Measurements from ENCODE around the gene UGT1A10. TPM values are rescaled to one million over a fixed set of nuclear protein-coding genes. Genes with fewer than 3 reads are reported as not detected.
"Not testable (repeated sequence)": the region's sequence is repeated elsewhere in the genome, so short reads cannot be mapped to it uniquely, and the experiment has no call there.

Gene UGT1A10
- total RNA-seq, 2 donors from 2014 or later = 0.52 to 0.99 TPM

DNA sequence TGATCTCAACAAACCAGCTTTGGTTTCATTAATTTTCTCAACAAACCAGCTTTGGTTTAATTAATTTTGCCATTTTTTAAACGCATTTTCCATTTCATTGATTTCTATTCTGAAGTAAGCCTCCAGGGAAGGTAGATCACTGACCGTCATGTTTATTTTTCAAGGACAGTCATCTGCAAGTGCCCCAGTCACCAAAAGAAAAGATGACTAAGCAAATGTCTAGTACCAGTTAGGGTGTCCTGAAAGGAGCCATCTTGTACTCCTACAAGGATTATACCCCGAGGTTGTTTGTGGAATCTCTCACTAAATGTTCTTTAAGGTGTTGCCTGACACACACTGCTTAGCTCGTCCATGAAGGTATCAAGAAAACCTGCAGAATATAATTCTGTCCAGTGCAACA lies 25.0 kb upstream of the UGT1A10 start:
- no peaks in the 10 kb centered on the region for H3K27me3 ChIP-seq
- ATAC-seq (no peak), DNase-seq (no peak)
- H3K27ac ChIP-seq = no peak overlapping the region
- 42 to 53% methylated on average over 4 of the region's 4 CpGs for WGBS, 2 donors
- TF ChIP-seq, protein P1, sequence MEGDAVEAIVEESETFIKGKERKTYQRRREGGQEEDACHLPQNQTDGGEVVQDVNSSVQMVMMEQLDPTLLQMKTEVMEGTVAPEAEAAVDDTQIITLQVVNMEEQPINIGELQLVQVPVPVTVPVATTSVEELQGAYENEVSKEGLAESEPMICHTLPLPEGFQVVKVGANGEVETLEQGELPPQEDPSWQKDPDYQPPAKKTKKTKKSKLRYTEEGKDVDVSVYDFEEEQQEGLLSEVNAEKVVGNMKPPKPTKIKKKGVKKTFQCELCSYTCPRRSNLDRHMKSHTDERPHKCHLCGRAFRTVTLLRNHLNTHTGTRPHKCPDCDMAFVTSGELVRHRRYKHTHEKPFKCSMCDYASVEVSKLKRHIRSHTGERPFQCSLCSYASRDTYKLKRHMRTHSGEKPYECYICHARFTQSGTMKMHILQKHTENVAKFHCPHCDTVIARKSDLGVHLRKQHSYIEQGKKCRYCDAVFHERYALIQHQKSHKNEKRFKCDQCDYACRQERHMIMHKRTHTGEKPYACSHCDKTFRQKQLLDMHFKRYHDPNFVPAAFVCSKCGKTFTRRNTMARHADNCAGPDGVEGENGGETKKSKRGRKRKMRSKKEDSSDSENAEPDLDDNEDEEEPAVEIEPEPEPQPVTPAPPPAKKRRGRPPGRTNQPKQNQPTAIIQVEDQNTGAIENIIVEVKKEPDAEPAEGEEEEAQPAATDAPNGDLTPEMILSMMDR (IDR thresholded peaks at IDR 0.05) = no peak
- no peak for TF ChIP-seq POLR2A (IDR thresholded peaks at IDR 0.05)
- H3K4me3 ChIP-seq = no peak overlapping the region
- H3K4me1 ChIP-seq = no peaks in the 10 kb centered on the region
- no peaks in the 10 kb centered on the region for H3K36me3 ChIP-seq (replicated peaks in 1 of 2; ENCODE audit: insufficient read depth in 1 of 2, low read depth in 2 of 2)
- intact Hi-C loops (cut with DNase I) = no loop called here
- peaks cover 0 to 6% (median 0%) of the 10 kb centered on the region in 3 donors for H3K9me3 ChIP-seq

DNA sequence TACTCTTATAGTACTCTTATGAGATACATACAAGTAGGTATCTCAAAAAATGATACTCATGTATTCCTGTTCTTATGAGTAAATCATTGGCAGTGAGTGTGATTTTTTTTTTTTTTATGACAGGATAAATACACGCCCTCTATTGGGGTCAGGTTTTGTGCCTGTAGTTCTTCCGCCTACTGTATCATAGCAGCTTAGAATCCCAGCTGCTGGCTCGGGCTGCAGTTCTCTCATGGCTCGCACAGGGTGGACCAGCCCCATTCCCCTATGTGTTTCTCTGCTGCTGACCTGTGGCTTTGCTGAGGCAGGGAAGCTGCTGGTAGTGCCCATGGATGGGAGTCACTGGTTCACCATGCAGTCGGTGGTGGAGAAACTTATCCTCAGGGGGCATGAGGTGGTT lies 18.8 kb upstream of the UGT1A10 start, which contains the start of gene UGT1A8:
UGT1A8 (plus strand) TSS at position 158 of the 400 bp plus-strand sequence; CDS start at position 233, 75 bp downstream.
- H3K27ac ChIP-seq; H3K4me3 ChIP-seq; ATAC-seq; H3K4me1 ChIP-seq; H3K27me3 ChIP-seq; H3K9me3 ChIP-seq; intact Hi-C loops (cut with DNase I); DNase-seq; H3K36me3 ChIP-seq (replicated peaks in 1 of 2; ENCODE audit: insufficient read depth in 1 of 2, low read depth in 2 of 2): not testable (repeated sequence)
- WGBS, 2 donors = 45 to 47% methylated on average over 5 of the region's 5 CpGs

DNA sequence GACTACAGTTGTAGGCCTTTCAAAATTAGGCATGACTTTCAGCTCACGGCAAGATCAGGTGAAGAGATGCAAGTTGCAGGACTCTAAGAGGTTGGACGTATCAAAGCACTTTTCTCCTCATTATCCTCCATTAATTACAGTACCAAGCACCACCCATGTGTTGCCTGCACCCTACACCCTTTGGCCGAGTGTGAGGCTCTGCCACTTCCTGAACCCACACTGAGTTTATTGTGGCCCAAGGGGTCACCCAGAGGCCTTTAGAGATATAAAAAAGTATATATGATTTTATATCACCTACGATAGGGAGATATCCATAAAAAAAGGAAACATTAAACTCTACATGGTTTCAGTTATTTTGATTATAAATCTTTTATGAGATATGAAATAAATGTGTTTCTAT lies 16.0 kb upstream of the UGT1A10 start:
- Histone ChIP-seq H3K36me3 (replicated peaks in 1 of 2; ENCODE audit: insufficient read depth in 1 of 2, low read depth in 2 of 2) (no peaks in the 10 kb centered on the region), H3K4me1 (no peaks in the 10 kb centered on the region), H3K9me3 (no peaks in the 10 kb centered on the region), H3K27ac (no peak overlapping the region), H3K27me3 (no peaks in the 10 kb centered on the region), H3K4me3 (no peak overlapping the region)
- ATAC-seq (no peak), DNase-seq (no peak)
- 56 to 63% methylated on average over 4 of the region's 4 CpGs for WGBS, 2 donors
- TF ChIP-seq, protein P1 (IDR thresholded peaks at IDR 0.05) = no peak
- no peak for TF ChIP-seq POLR2A (IDR thresholded peaks at IDR 0.05)
- intact Hi-C loops (cut with DNase I) = no loop called here

DNA sequence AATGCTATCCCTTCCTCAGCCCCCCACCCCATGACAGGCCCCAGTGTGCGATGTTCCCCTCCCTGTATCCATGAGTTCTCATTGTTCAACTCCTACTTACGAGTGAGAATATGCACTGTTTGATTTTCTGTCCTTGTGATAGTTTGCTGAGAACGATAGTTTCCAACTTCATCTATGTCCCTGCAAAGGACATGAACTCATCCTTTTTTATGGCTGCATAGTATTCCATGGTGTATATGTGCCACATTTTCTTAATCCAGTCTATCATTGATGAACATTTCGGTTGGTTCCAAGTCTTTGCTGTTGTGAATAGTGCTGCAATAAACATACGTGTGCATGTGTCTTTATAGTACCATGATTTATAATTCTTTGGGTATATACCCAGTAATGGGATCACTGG lies 14.4 kb upstream of the UGT1A10 start:
- ATAC-seq; H3K4me1 ChIP-seq; H3K27me3 ChIP-seq; H3K4me3 ChIP-seq; intact Hi-C loops (cut with DNase I); H3K9me3 ChIP-seq; H3K27ac ChIP-seq; DNase-seq; H3K36me3 ChIP-seq (replicated peaks in 1 of 2; ENCODE audit: insufficient read depth in 1 of 2, low read depth in 2 of 2): not testable (repeated sequence)
- 66 to 70% methylated on average over 5 of the region's 5 CpGs for WGBS, 2 donors

DNA sequence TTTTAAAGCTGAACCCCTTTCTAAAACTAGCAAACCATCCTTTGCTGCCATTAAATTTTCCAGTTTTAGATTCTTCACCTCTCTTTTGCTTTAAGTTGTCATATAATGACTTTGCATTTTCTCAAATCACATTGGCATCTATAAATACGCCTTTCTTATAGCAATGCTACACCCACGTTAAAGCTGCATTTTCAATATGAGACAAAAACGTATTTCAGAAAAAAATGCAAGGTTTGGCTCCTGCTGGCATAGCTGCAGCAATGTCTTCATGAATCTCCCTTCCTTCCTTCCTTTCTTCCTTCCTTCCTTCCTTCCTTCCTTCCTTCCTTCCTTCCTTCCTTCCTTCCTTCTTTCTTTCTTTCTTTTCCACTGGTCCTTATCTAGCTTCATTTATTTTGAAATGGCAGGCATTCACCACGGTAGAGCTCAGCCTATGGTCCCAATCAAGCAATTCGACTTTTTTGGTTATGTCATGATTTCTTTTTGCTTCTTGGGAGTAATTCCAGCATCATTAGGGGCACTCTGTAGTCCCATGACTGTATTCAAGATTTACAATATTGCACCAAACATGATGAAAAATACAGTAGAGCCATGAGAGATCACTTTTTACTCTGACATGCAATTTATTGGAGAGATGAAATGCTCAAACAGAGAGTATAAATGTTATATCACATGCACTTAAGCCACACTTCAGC lies 8.8 kb upstream of the UGT1A10 start:
- DNase-seq = no peak
- Histone ChIP-seq H3K27ac (no peak overlapping the region), H3K36me3 (replicated peaks in 1 of 2; ENCODE audit: insufficient read depth in 1 of 2, low read depth in 2 of 2) (no peaks in the 10 kb centered on the region), H3K4me3 (no peak overlapping the region), H3K4me1 (no peaks in the 10 kb centered on the region), H3K9me3 (no peaks in the 10 kb centered on the region), H3K27me3 (no peaks in the 10 kb centered on the region)
- intact Hi-C loops (cut with DNase I) = no loop called here
- ATAC-seq = no peak
- WGBS, 2 donors = 42 to 49% methylated on average over 5 of the region's 5 CpGs
- no peak for TF ChIP-seq POLR2A (IDR thresholded peaks at IDR 0.05)
- TF ChIP-seq, protein P1 (IDR thresholded peaks at IDR 0.05) = no peak

DNA sequence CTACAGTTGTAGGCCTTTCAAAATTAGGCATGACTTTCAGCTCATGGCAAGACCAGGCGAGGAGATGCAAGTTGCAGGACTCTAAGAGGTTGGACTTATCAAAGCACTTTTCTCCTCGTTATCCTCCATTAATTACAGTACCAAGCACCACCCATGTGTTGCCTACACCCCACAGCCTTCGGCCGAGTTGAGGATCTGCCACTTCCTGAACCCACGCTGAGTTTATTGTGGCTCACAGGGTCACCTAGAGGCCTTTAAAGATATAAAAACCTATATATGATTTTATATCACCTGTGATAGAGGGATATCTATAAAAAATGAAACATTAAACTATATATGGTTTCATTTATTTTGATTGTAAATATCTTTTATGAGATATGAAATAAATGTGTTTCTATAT lies 2.6 kb downstream of the UGT1A10 start:
- no peak for ATAC-seq
- Histone ChIP-seq H3K27ac (no peak overlapping the region), H3K27me3 (no peaks in the 10 kb centered on the region), H3K4me1 (no peaks in the 10 kb centered on the region), H3K36me3 (replicated peaks in 1 of 2; ENCODE audit: insufficient read depth in 1 of 2, low read depth in 2 of 2) (no peaks in the 10 kb centered on the region), H3K4me3 (no peak overlapping the region), H3K9me3 (no peaks in the 10 kb centered on the region)
- intact Hi-C loops (cut with DNase I) = no loop called here
- no peak for DNase-seq
- TF ChIP-seq POLR2A (IDR thresholded peaks at IDR 0.05) = no peak
- TF ChIP-seq, protein P1 (IDR thresholded peaks at IDR 0.05) = no peak
- WGBS, 2 donors = 60 to 66% methylated on average over 5 of the region's 5 CpGs
